Fibroblast of mammary gland (primary cell): ENCODE results near the gene MKNK1.

Source experiments
- DNase-seq: peaks from one replicate; pipeline ENCODE4 v3.0.0-alpha.2; 2010; ENCODE audit warnings: low read depth
- H3K4me3 ChIP-seq: 2 replicates; pipeline ENCODE4 v1.5.1; 2011; ENCODE audit warnings: low read depth, mild to moderate bottlenecking, low read length, moderate library complexity; ENCODE audit not compliant: control insufficient read depth
- CTCF ChIP-seq: conservative IDR thresholded peaks from 2 replicates; pipeline ENCODE4 v1.5.1; 2011; ENCODE audit warnings: low read depth, low read length, inconsistent platforms; ENCODE audit not compliant: control insufficient read depth, insufficient read depth

The MKNK1 gene

GRCh38 chr1:46575778-46576177 is 28.3 kb downstream of the MKNK1 start:
- TF ChIP-seq CTCF: no peak
- H3K4me3 ChIP-seq: no peak overlapping the region
- DNase-seq: no peak

- H3K4me3 ChIP-seq: no peak overlapping the region
- DNase-seq: no peak
- TF ChIP-seq CTCF: no peak
Measured at GRCh38 chr1:46575300-46575699, 28.8 kb downstream of the MKNK1 start.

- H3K4me3 ChIP-seq: no peak overlapping the region
- no peak for DNase-seq
- TF ChIP-seq CTCF: no peak
Measured at GRCh38 chr1:46571691-46572225, 32.3 kb downstream of the MKNK1 start.

GRCh38 chr1:46569884-46570725 is 34.0 kb downstream of the MKNK1 start:
- no peak for TF ChIP-seq CTCF

GRCh38 chr1:46569116-46569515 is 35.0 kb downstream of the MKNK1 start:
- H3K4me3 ChIP-seq: no peak overlapping the region
- no peak for TF ChIP-seq CTCF
- no peak for DNase-seq

More at GRCh38 chr1:46569884-46570725, 34.0 kb downstream of the MKNK1 start:
- DNase-seq: peak; percentile 43
- no peak overlapping the region for H3K4me3 ChIP-seq

GRCh38 chr1:46568461-46568891 is 35.6 kb downstream of the MKNK1 start:
- H3K4me3 ChIP-seq: no peak overlapping the region
- no peak for TF ChIP-seq CTCF
- no peak for DNase-seq
